Natural killer cell (primary cell): ENCODE results near the gene FRMD4A. TPM values are rescaled to one million over a fixed set of nuclear protein-coding genes. Genes with fewer than 3 reads are reported as not detected.

ENCODE experiments used
- ATAC-seq, 3 donors: fragments of 150-1000 bp in 2 of 3; fragments of 200-7000 bp in 1 of 3; cut with Tn5 transposase; 1 replicate in 1 of 3; 2 replicates in 2 of 3; pipeline ENCODE4 v1.10.0; 2021; ENCODE audit warnings: mild to moderate bottlenecking in 2 of 3, moderate library complexity in 2 of 3
- DNase-seq, 2 donors: peaks; one replicate each; pipeline versions ENCODE4 v3.0.0 to v3.0.0-alpha.2; 2013 to 2021; ENCODE audit warnings: mixed read lengths in 1 of 2
- H3K27ac ChIP-seq: one replicate; pipeline ENCODE4 v1.5.1; 2013; ENCODE audit warnings: mild to moderate bottlenecking, low read length
- H3K27me3 ChIP-seq: one replicate; pipeline ENCODE4 v1.6.1; 2013; ENCODE audit warnings: low read length; ENCODE audit not compliant: control insufficient read depth, insufficient read depth
- H3K36me3 ChIP-seq: one replicate; pipeline ENCODE4 v1.6.1; 2013; ENCODE audit warnings: low read length; ENCODE audit not compliant: control insufficient read depth, insufficient read depth
- H3K4me1 ChIP-seq: one replicate; pipeline ENCODE4 v1.6.1; 2013; ENCODE audit warnings: low read length; ENCODE audit not compliant: control insufficient read depth, insufficient read depth
- H3K4me3 ChIP-seq: one replicate; pipeline ENCODE4 v1.5.1; 2013; ENCODE audit warnings: low read length
- H3K9me3 ChIP-seq: one replicate; pipeline ENCODE4 v1.6.1; 2013; ENCODE audit warnings: low read length; ENCODE audit not compliant: control insufficient read depth, insufficient read depth
- H3K27ac Mint-ChIP-seq, 2 donors: one replicate each; pipeline ENCODE4 v1.8.0; 2022; ENCODE audit warnings: mild to moderate bottlenecking in 2 of 2, mixed read lengths in 2 of 2, moderate library complexity in 1 of 2
- H3K27me3 Mint-ChIP-seq, 2 donors: one replicate each; pipeline ENCODE4 v1.8.0; 2022; ENCODE audit warnings: low read depth in 2 of 2, mixed read lengths in 2 of 2
- H3K36me3 Mint-ChIP-seq: one replicate; pipeline ENCODE4 v1.8.0; 2022; ENCODE audit warnings: mixed read lengths
- H3K4me1 Mint-ChIP-seq, 2 donors: one replicate each; pipeline ENCODE4 v1.8.0; 2022; ENCODE audit warnings: mixed read lengths in 2 of 2
- H3K4me3 Mint-ChIP-seq: one replicate; pipeline ENCODE4 v1.8.0; 2022; ENCODE audit warnings: mild to moderate bottlenecking, moderate library complexity, mixed read lengths
- H3K9me3 Mint-ChIP-seq, 2 donors: one replicate each; pipeline ENCODE4 v1.8.0; 2022; ENCODE audit warnings: mixed read lengths in 2 of 2
- CTCF ChIP-seq: fragments of 200-600 bp; IDR thresholded peaks from one replicate; pipeline ENCODE4 v1.8.0; 2022; ENCODE audit warnings: antibody characterized with exemption
- WGBS: methylation state at CpG from one replicate; pipeline ENCODE4 v1.1.7; 2013; ENCODE audit warnings: missing lambda C conversion rate; ENCODE audit not compliant: insufficient coverage; 5-methylcytosine and 5-hydroxymethylcytosine counted together
- intact Hi-C: fragments of 100-400 bp; cut with micrococcal nuclease; formaldehyde crosslinking; loops from one replicate; pipeline ENCODE4 v1.14.2; 2022
- total RNA-seq, 4 donors: library from RNA; stranded (reverse); fragments of 120-200 nt in 1 of 4; gene quantifications; one replicate each; pipeline versions ENCODE4 v1.2.3 to v1.2.4, GENCODE V29; 2013 to 2022

FRMD4A gene
- total RNA-seq, 3 donors from 2014 or later (not counting 1 experiment from before 2014, with no cell fraction given) = 0.36 to 0.38 TPM; not detected in 1

GRCh38 chr10:14253711-14254110 is 77.0 kb downstream of the FRMD4A start:
- no peak for DNase-seq
- H3K4me3 ChIP-seq = no peak overlapping the region
- no peak for TF ChIP-seq CTCF
- Mint-ChIP-seq H3K36me3 (no peaks in the 10 kb centered on the region), H3K4me3 (no peak overlapping the region), H3K9me3 (no peaks in the 10 kb centered on the region), H3K27ac (no peak overlapping the region), H3K4me1 (no peaks in the 10 kb centered on the region), H3K27me3 (peaks cover 14 to 60% of the 10 kb centered on the region in 2 donors)
- intact Hi-C loops = no loop called here
- no peaks in the 10 kb centered on the region for H3K9me3 ChIP-seq
- WGBS = 83% methylated on average over 3 of the region's 5 CpGs
- H3K27ac ChIP-seq = no peak overlapping the region
- no peaks in the 10 kb centered on the region for H3K4me1 ChIP-seq
- no peaks in the 10 kb centered on the region for H3K36me3 ChIP-seq
- H3K27me3 ChIP-seq = no peaks in the 10 kb centered on the region
- ATAC-seq = no peak

DNA sequence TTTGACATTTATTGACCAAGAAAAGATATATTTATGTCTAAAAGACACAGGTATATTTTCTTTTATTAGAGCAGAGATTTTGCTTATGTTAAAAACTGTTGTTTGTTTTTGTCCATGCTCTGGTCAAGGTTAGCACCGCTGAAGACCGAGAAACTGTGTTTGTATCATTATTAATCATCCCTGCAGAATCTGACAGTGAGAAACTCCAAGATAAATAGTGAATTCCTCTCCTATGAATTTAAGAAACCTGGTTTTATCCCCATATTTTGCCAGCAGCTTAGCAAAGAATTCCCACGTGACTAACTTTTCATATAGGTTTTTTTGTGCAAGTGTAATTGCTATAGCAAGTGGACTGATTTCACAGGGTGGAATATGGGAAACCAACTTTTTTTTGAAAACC is 77.6 kb downstream of the FRMD4A start:
- H3K9me3 Mint-ChIP-seq = no peaks in the 10 kb centered on the region
- Histone ChIP-seq H3K27me3 (no peaks in the 10 kb centered on the region), H3K36me3 (no peaks in the 10 kb centered on the region), H3K4me1 (no peaks in the 10 kb centered on the region), H3K4me3 (no peak overlapping the region), H3K27ac (no peak overlapping the region), H3K9me3 (no peaks in the 10 kb centered on the region)
- H3K27me3 Mint-ChIP-seq = peaks cover 14 to 58% of the 10 kb centered on the region in 2 donors
- TF ChIP-seq CTCF = no peak
- WGBS = 93% methylated on average over 2 of the region's 3 CpGs
- intact Hi-C loops = no loop called here
- H3K4me1 Mint-ChIP-seq = no peaks in the 10 kb centered on the region
- no peaks in the 10 kb centered on the region for H3K36me3 Mint-ChIP-seq
- H3K4me3 Mint-ChIP-seq = no peak overlapping the region
- DNase-seq (no peak), ATAC-seq (no peak)
- no peak overlapping the region for H3K27ac Mint-ChIP-seq

GRCh38 chr10:14250496-14251076 is 80.1 kb downstream of the FRMD4A start:
- no peaks in the 10 kb centered on the region for H3K36me3 Mint-ChIP-seq
- H3K27me3 Mint-ChIP-seq = peaks cover 20 to 56% of the 10 kb centered on the region in 2 donors
- Histone ChIP-seq H3K27ac (no peak overlapping the region), H3K36me3 (no peaks in the 10 kb centered on the region), H3K9me3 (no peaks in the 10 kb centered on the region), H3K4me3 (no peak overlapping the region), H3K27me3 (no peaks in the 10 kb centered on the region), H3K4me1 (no peaks in the 10 kb centered on the region)
- DNase-seq = no peak
- no peaks in the 10 kb centered on the region for H3K9me3 Mint-ChIP-seq
- ATAC-seq = no peak
- WGBS = 66% methylated on average over 2 of the region's 2 CpGs
- H3K27ac Mint-ChIP-seq = no peak overlapping the region
- TF ChIP-seq CTCF = no peak
- H3K4me1 Mint-ChIP-seq = no peaks in the 10 kb centered on the region
- H3K4me3 Mint-ChIP-seq = no peak overlapping the region
- intact Hi-C loops = no loop called here
